GM12878 (cell line): Measurements from ENCODE around the gene PPT2. TPM values are rescaled to one million over a fixed set of nuclear protein-coding genes. Genes with fewer than 3 reads are reported as not detected.
"Not testable (repeated sequence)": the region's sequence is repeated elsewhere in the genome, so short reads cannot be mapped to it uniquely, and the experiment has no call there.

ENCODE experiments used
- ATAC-seq: fragments of 200-7000 bp; cut with Tn5 transposase; 3 replicates; pipeline ENCODE4 v1.9.1; 2020; ENCODE audit warnings: mild to moderate bottlenecking, moderate library complexity
- BruUV-seq: library from RNA; stranded (reverse); fragments of 400-500 nt; replicated peaks from 2 replicates; lab custom pipeline; 2021; lab: Mats Ljungman, UMichigan
- CTCF ChIA-PET: fragments of 300-600 bp; sonication (Branson Sonifier 250); formaldehyde crosslinking; extraction: SDS; loops from one replicate; lab custom pipeline; 2021; ENCODE audit warnings: inconsistent platforms; lab: Yijun Ruan, JAX
- POLR2A ChIA-PET: fragments of 350-600 bp; formaldehyde crosslinking; extraction: SDS; loops from one replicate; lab custom pipeline; 2021; ENCODE audit warnings: inconsistent platforms; lab: Charles Lee
- RAD21 ChIA-PET: fragments of 300-600 bp; sonication (Branson Sonifier 250); formaldehyde crosslinking; loops from one replicate; lab custom pipeline; 2023; ENCODE audit warnings: antibody characterized with exemption; ENCODE audit not compliant: unreplicated experiment; lab: Charles Lee
- SMC1A ChIA-PET: fragments of 300-600 bp; sonication (Branson Sonifier 250); formaldehyde crosslinking; loops from one replicate; lab custom pipeline; 2023; ENCODE audit not compliant: unreplicated experiment, uncharacterized antibody; lab: Charles Lee
- DNase-seq: peaks from one replicate; pipeline ENCODE4 v3.0.0-alpha.2; 2011; ENCODE audit warnings: low read depth, low spot score
- FAIRE-seq: peaks from 3 replicates; lab custom pipeline; 2011; peaks lifted over from hg19 to GRCh38; lab: Jason Lieb, UNC
- H2AFZ ChIP-seq: 2 replicates; pipeline ENCODE4 v1.6.0; 2011; ENCODE audit warnings: low read depth, low read length, control low read depth; ENCODE audit not compliant: control insufficient read depth
- H3K27ac ChIP-seq: 2 replicates; pipeline ENCODE4 v1.5.1; 2011; ENCODE audit warnings: control low read depth; ENCODE audit not compliant: control insufficient read depth, insufficient read depth
- H3K27me3 ChIP-seq, 2 experiments: replicated peaks in 1 of 2; 2 replicates each; pipeline versions ENCODE4 v1.6.0 to v1.6.1; 2011; ENCODE audit warnings: low read length in 1 of 2; ENCODE audit not compliant: control insufficient read depth in 2 of 2, insufficient read depth in 2 of 2
- H3K36me3 ChIP-seq, 2 experiments: 2 replicates each; pipeline ENCODE4 v1.5.1; 2011; ENCODE audit warnings: low read length in 1 of 2; ENCODE audit not compliant: control insufficient read depth in 2 of 2, insufficient read depth in 2 of 2
- H3K4me1 ChIP-seq: 2 replicates; pipeline ENCODE4 v1.6.1; 2011; ENCODE audit warnings: mild to moderate bottlenecking, low read length, moderate library complexity, mixed read lengths; ENCODE audit not compliant: control insufficient read depth, insufficient read depth
- H3K4me2 ChIP-seq: 2 replicates; pipeline ENCODE4 v1.6.0; 2011; ENCODE audit warnings: control low read depth; ENCODE audit not compliant: control insufficient read depth, insufficient read depth
- H3K4me3 ChIP-seq: fragments of 200-600 bp; sonication (generic); 2 replicates; pipeline ENCODE4 v1.5.1; 2016
- H3K79me2 ChIP-seq: 2 replicates; pipeline ENCODE4 v1.6.0; 2011; ENCODE audit warnings: low read length; ENCODE audit not compliant: control insufficient read depth, insufficient read depth
- H3K9ac ChIP-seq: 2 replicates; pipeline ENCODE4 v1.8.0; 2011; ENCODE audit warnings: low read length, control low read depth, mixed read lengths; ENCODE audit not compliant: control insufficient read depth, insufficient read depth
- H3K9me3 ChIP-seq: replicated peaks from 3 replicates; pipeline ENCODE4 v1.5.1; 2011; ENCODE audit warnings: mild to moderate bottlenecking, low read length; ENCODE audit not compliant: control insufficient read depth, insufficient read depth
- H4K20me1 ChIP-seq: 2 replicates; pipeline ENCODE4 v1.6.0; 2011; ENCODE audit not compliant: control insufficient read depth, insufficient read depth
- CBFB ChIP-seq: IDR thresholded peaks from 2 replicates; pipeline ENCODE4 v1.6.1; 2016; ENCODE audit warnings: antibody characterized with exemption, low read depth
- CHD2 ChIP-seq: IDR thresholded peaks from 2 replicates; pipeline ENCODE4 v1.6.1; 2011; ENCODE audit warnings: low read depth, low read length, improper control_type of control experiment, borderline replicate concordance
- IKZF1 ChIP-seq: fragments of 450-650 bp; conservative IDR thresholded peaks from 2 replicates; pipeline ENCODE4 v1.6.1; 2017; ENCODE audit warnings: antibody characterized with exemption, mild to moderate bottlenecking
- TAF1 ChIP-seq: IDR thresholded peaks from 2 replicates; pipeline ENCODE4 v1.6.1; 2011; ENCODE audit warnings: mild to moderate bottlenecking, low read depth, low read length, borderline replicate concordance
- ZBTB40 ChIP-seq: fragments of 450-650 bp; IDR thresholded peaks from 2 replicates; pipeline ENCODE4 v1.6.1; 2016; ENCODE audit warnings: mild to moderate bottlenecking, moderate library complexity, borderline replicate concordance
- ZNF207 ChIP-seq: fragments of 450-650 bp; IDR thresholded peaks from 2 replicates; pipeline ENCODE4 v1.6.1; 2014; ENCODE audit warnings: antibody characterized with exemption, mild to moderate bottlenecking, borderline replicate concordance
- ZSCAN29 ChIP-seq: fragments of 450-650 bp; IDR thresholded peaks from 2 replicates; pipeline ENCODE4 v1.6.1; 2017; ENCODE audit warnings: mild to moderate bottlenecking, moderate library complexity
- WGBS: methylation state at CpG from one replicate; pipeline ENCODE4 v1.1.6; 2016; ENCODE audit warnings: low lambda C conversion rate; ENCODE audit not compliant: insufficient replicate concordance, insufficient coverage; ENCODE audit errors: missing lambda C conversion rate; 5-methylcytosine and 5-hydroxymethylcytosine counted together
- in situ Hi-C: fragments of 300-500 bp; cut with MboI; formaldehyde crosslinking; loops from 9 replicates; pipeline ENCODE4 v1.14.3; 2018; ENCODE audit warnings: mixed read lengths
- intact Hi-C: fragments of 100-400 bp; cut with micrococcal nuclease; formaldehyde crosslinking; loops from one replicate; pipeline ENCODE4 v1.14.2; 2022; ENCODE audit not compliant: unreplicated experiment
- polyA plus RNA-seq, 11 experiments: library from polyadenylated mRNA; depleted of rRNA in 4 of 11; unstranded in 6 of 11; stranded (reverse) in 5 of 11; fragments of >200 nt; fragmentation: Nextera tagmentation in 4 of 11; fragmentation: Illumina TruSeq in 1 of 11; extraction: Ambion mirVana in 4 of 11; extraction: Trizol in 1 of 11; gene quantifications; 1 replicate in 1 of 11; 2 replicates in 10 of 11; pipeline versions ENCODE4 v1.2.1 to v1.2.3, GENCODE V29; 2011 to 2016; ENCODE audit warnings: inconsistent platforms in 2 of 11, missing spikeins in 2 of 11, low read depth in 1 of 11
- total RNA-seq, 4 experiments: library from RNA; depleted of rRNA in 3 of 4; stranded (reverse); fragments of >200 nt in 3 of 4; fragmentation: Illumina TruSeq in 1 of 4; extraction: Trizol in 1 of 4; gene quantifications; 2 replicates each; pipeline versions ENCODE4 v1.2.1 to v1.2.3, GENCODE V29; 2013 to 2021

Gene PPT2
- total and polyA plus RNA-seq, 10 of the 15 experiments (the other 5 are each of a cell fraction or from before 2014, with no cell fraction given), result 1.3 to 25.5 (median 5.5) TPM

DNA sequence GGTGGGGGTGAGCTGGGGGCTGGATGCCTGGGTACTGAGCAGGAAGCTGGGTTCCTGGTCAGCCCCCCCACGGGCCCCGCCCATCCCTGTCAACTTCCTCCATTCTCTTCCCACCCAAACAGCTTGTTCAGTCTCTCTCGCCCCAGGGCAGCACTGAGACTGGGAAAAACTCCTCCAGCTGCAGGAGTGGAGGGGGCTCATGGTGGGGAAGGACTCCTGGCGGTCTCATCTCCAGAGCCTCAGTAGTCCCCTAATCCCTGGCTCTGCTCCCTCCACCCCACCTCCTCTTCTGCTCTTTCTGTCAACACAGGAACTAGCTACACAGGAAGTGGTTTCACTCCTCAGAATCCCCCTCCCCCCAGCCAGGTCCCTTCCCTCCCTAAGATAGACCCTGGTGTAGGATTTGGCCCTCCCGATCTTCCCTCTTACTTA lies 38.7 kb downstream of the PPT2 start, which contains the start of gene GPSM3 (continued):
- TF ChIP-seq ZSCAN29 (no peak), ZNF207 (no peak), CHD2 (peak; percentile 58; the same call in 1 of the 2 replicates), TAF1 (peak; percentile 61)

DNA sequence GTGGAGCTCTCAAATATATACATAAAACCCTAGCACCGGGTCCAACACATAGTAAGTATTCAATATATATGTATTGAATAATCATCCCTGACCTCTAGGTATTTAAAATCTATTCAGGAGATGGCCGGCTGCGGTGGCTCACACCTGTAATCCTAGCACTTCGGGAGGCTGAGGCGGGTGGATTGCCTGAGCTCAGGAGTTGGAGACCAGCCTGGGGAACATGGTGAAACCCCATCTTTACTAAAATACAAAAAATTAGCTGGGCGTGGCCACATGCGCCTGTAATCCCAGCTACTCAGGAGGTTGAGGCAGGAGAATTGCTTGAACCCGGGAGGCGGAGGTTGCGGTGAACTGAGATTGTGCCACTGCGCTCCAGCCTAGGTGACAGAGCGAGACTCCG lies 39.2 kb downstream of the PPT2 start:
- FAIRE-seq, intact Hi-C loops, BruUV-seq, H4K20me1 ChIP-seq, H2AFZ ChIP-seq, H3K27me3 ChIP-seq, H3K9me3 ChIP-seq, in situ Hi-C loops, H3K36me3 ChIP-seq, DNase-seq, ATAC-seq: not testable (repeated sequence)
- TF ChIP-seq IKZF1 (0 out of 2 replicates have a peak, but pooled peaks have one; percentile 12), CBFB (peak; percentile 1; the same call in 1 of the 2 replicates), ZBTB40 (0 out of 2 replicates have a peak, but pooled peaks have one; percentile 11)
- Histone ChIP-seq H3K79me2 (peaks cover 52% of the 10 kb centered on the region), H3K4me3 (peak overlapping the region; percentile 90), H3K27ac (peak overlapping the region; percentile 100), H3K4me1 (peaks cover 32% of the 10 kb centered on the region), H3K9ac (peak overlapping the region; percentile 99), H3K4me2 (peak overlapping the region; percentile 99)
- ChIA-PET CTCF (interaction anchor here (1.3 to 4.2 kb wide), 4 partner anchors 14 to 74 kb away, joined by 4 to 35 read pairs (median 7); partner anchors contain the start of genes ATF6B and FKBPL), POLR2A (interaction anchor here (0.6 to 7.0 kb wide), 9 partner anchors 15 to 836 kb away, joined by 3 to 123 read pairs (median 5); partner anchors contain the start of genes AGPAT1, ATF6B, FKBPL and HLA-DMA), RAD21 (interaction anchor here (0.7 to 3.7 kb wide), 7 partner anchors 14 to 779 kb away, joined by 3 to 27 read pairs (median 3); partner anchors contain the start of genes AGPAT1, ATF6B and FKBPL), SMC1A (interaction anchor here (0.6 to 4.3 kb wide), 6 partner anchors 15 to 221 kb away, joined by 3 to 41 read pairs (median 3); partner anchors contain the start of genes AGPAT1, ATF6B, FKBPL and RNF5)
- WGBS, result 64% methylated on average over 13 of the region's 13 CpGs
